ENCODE data around the gene GARIN3. TPM values are rescaled to one million over a fixed set of nuclear protein-coding genes. Genes with fewer than 3 reads are reported as not detected.

Gene GARIN3
- total and polyA plus RNA-seq, 4 donors, result not detected

- peaks cover 3% of the 10 kb centered on the region for H3K9me3 ChIP-seq (ENCODE audit: control insufficient read depth, insufficient read depth, low read length)
- DNase-seq (ENCODE audit: low read depth in 4 of 6, low spot score in 6 of 6), result no peak
- H3K27ac ChIP-seq (ENCODE audit: low read depth, low read length), result no peak overlapping the region
- H3K4me3 ChIP-seq (ENCODE audit: low read depth, low read length), result no peak overlapping the region
- no peaks in the 10 kb centered on the region for H3K27me3 ChIP-seq (ENCODE audit: control insufficient read depth, insufficient read depth, low read length)
- no peaks in the 10 kb centered on the region for H3K36me3 ChIP-seq (ENCODE audit: control insufficient read depth, insufficient read depth, low read length)
- WGBS (ENCODE audit: insufficient coverage), result 46% methylated on average over 1 of the region's 1 CpG
- H3K4me1 ChIP-seq (ENCODE audit: control insufficient read depth, insufficient read depth, low read length), result no peaks in the 10 kb centered on the region
Observed at GRCh38 chr5:157120102-157120501, 46.0 kb downstream of the GARIN3 start.

DNA sequence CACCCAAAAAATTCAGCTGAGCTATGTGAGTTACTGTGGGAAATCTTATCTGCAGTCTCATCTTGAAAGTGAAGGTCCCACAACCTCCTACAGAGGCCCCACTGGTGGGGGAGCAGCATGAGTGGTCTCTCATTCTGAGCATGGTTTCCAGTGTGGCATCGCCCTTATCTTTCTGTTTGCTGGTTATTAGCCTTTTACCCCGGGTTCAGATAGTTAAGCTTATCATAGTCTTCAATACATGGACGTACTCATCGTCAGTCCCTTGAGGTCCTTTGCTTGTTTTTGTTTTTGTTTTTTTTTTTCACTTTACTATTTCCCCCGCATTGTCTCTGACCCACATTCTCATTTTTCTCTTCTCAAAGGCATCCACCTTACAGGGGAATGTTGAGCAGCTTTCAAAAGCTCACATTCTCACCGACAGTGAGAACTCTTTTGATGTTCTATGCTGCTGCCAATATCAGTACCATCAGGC lies 49.5 kb downstream of the GARIN3 start:
- no peaks in the 10 kb centered on the region for H3K4me1 ChIP-seq (ENCODE audit: control insufficient read depth, insufficient read depth, low read length)
- no peak for DNase-seq (ENCODE audit: low read depth in 4 of 6, low spot score in 6 of 6)
- no peak overlapping the region for H3K4me3 ChIP-seq (ENCODE audit: low read depth, low read length)
- H3K36me3 ChIP-seq (ENCODE audit: control insufficient read depth, insufficient read depth, low read length), result no peaks in the 10 kb centered on the region
- no CpG with 5 or more reads among the region's 6 CpGs for WGBS (ENCODE audit: insufficient coverage)
- H3K27me3 ChIP-seq (ENCODE audit: control insufficient read depth, insufficient read depth, low read length), result no peaks in the 10 kb centered on the region
- H3K27ac ChIP-seq (ENCODE audit: low read depth, low read length), result no peak overlapping the region
- peaks cover 3% of the 10 kb centered on the region for H3K9me3 ChIP-seq (ENCODE audit: control insufficient read depth, insufficient read depth, low read length)

- Histone ChIP-seq H3K27ac (ENCODE audit: low read depth, low read length) (no peak overlapping the region), H3K27me3 (ENCODE audit: control insufficient read depth, insufficient read depth, low read length) (no peaks in the 10 kb centered on the region), H3K4me1 (ENCODE audit: control insufficient read depth, insufficient read depth, low read length) (no peaks in the 10 kb centered on the region), H3K9me3 (ENCODE audit: control insufficient read depth, insufficient read depth, low read length) (no peaks in the 10 kb centered on the region), H3K36me3 (ENCODE audit: control insufficient read depth, insufficient read depth, low read length) (no peaks in the 10 kb centered on the region), H3K4me3 (ENCODE audit: low read depth, low read length) (no peak overlapping the region)
- WGBS (ENCODE audit: insufficient coverage), result no CpG with 5 or more reads among the region's 1 CpG
- no peak for DNase-seq (ENCODE audit: low read depth in 4 of 6, low spot score in 6 of 6)
Observed at GRCh38 chr5:157115502-157115901, 50.6 kb downstream of the GARIN3 start.

GRCh38 chr5:157115012-157115411 lies 51.1 kb downstream of the GARIN3 start:
- H3K36me3 ChIP-seq (ENCODE audit: control insufficient read depth, insufficient read depth, low read length), result no peaks in the 10 kb centered on the region
- no peaks in the 10 kb centered on the region for H3K4me1 ChIP-seq (ENCODE audit: control insufficient read depth, insufficient read depth, low read length)
- no peaks in the 10 kb centered on the region for H3K27me3 ChIP-seq (ENCODE audit: control insufficient read depth, insufficient read depth, low read length)
- no peak for DNase-seq (ENCODE audit: low read depth in 4 of 6, low spot score in 6 of 6)
- no peaks in the 10 kb centered on the region for H3K9me3 ChIP-seq (ENCODE audit: control insufficient read depth, insufficient read depth, low read length)
- H3K27ac ChIP-seq (ENCODE audit: low read depth, low read length), result no peak overlapping the region
- H3K4me3 ChIP-seq (ENCODE audit: low read depth, low read length), result no peak overlapping the region

- no peaks in the 10 kb centered on the region for H3K4me1 ChIP-seq (ENCODE audit: control insufficient read depth, insufficient read depth, low read length)
- no peaks in the 10 kb centered on the region for H3K9me3 ChIP-seq (ENCODE audit: control insufficient read depth, insufficient read depth, low read length)
- peak in 1 of 6 donors; percentile 34 for DNase-seq (ENCODE audit: low read depth in 4 of 6, low spot score in 6 of 6)
- H3K27me3 ChIP-seq (ENCODE audit: control insufficient read depth, insufficient read depth, low read length), result no peaks in the 10 kb centered on the region
- no CpG with 5 or more reads among the region's 5 CpGs for WGBS (ENCODE audit: insufficient coverage)
- H3K4me3 ChIP-seq (ENCODE audit: low read depth, low read length), result no peak overlapping the region
- no peak overlapping the region for H3K27ac ChIP-seq (ENCODE audit: low read depth, low read length)
- H3K36me3 ChIP-seq (ENCODE audit: control insufficient read depth, insufficient read depth, low read length), result no peaks in the 10 kb centered on the region
Observed at GRCh38 chr5:157113002-157113401, 53.1 kb downstream of the GARIN3 start.

Other genes with a start within 250 kb of the GARIN3 start
- 1 to 10 TPM in 1 of 2 donors, under 1 TPM in 1; 0.40 to 5.3 TPM for gene TIMD4, start 203.0 kb downstream of the GARIN3 start, total RNA-seq
- under 1 TPM; 0.50 to 0.82 TPM for gene TIMD4, start 203.0 kb downstream of the GARIN3 start, polyA plus RNA-seq (ENCODE audit: insufficient read length in 2 of 2)
- gene HAVCR1, start 107.1 kb downstream of the GARIN3 start, total RNA-seq, result under 1 TPM; 0.11 to 0.20 TPM
- gene HAVCR1, start 107.1 kb downstream of the GARIN3 start, polyA plus RNA-seq (ENCODE audit: insufficient read length in 2 of 2), result under 1 TPM; 0.20 to 0.60 TPM
- gene HAVCR2, start 57.2 kb downstream of the GARIN3 start, total RNA-seq, result 10 to 100 TPM; 10.6 to 22.9 TPM
- 1 to 10 TPM; 8.5 to 8.9 TPM for gene HAVCR2, start 57.2 kb downstream of the GARIN3 start, polyA plus RNA-seq (ENCODE audit: insufficient read length in 2 of 2)
- 10 to 100 TPM; 19.5 to 23.2 TPM for gene MED7, start 23.4 kb downstream of the GARIN3 start, total RNA-seq
- gene MED7, start 23.4 kb downstream of the GARIN3 start, polyA plus RNA-seq (ENCODE audit: insufficient read length in 2 of 2), result 10 to 100 TPM; 18.7 to 19.8 TPM
- gene ITK, start 14.6 kb upstream of the GARIN3 start, total RNA-seq, result under 1 TPM; 0.06 to 0.50 TPM
- under 1 TPM; 0.41 to 0.51 TPM for gene ITK, start 14.6 kb upstream of the GARIN3 start, polyA plus RNA-seq (ENCODE audit: insufficient read length in 2 of 2)
- gene CYFIP2, start 99.9 kb upstream of the GARIN3 start, total RNA-seq, result 10 to 100 TPM; 48.1 to 75.7 TPM
- 100 to 1,000 TPM; 133 to 160 TPM for gene CYFIP2, start 99.9 kb upstream of the GARIN3 start, polyA plus RNA-seq (ENCODE audit: insufficient read length in 2 of 2)